Ishikawa (cell line): ENCODE data around the gene LEMD1.

Experiments
- CEBPB ChIP-seq: IDR thresholded peaks from 2 replicates; pipeline ENCODE4 v1.6.1; 2012
- CREB1 ChIP-seq: IDR thresholded peaks from 2 replicates; pipeline ENCODE4 v1.6.1; 2012; ENCODE audit warnings: low read depth
- EP300 ChIP-seq: IDR thresholded peaks from 2 replicates; pipeline ENCODE4 v1.6.1; 2012; ENCODE audit warnings: borderline replicate concordance
- FOXM1 ChIP-seq: IDR thresholded peaks from 2 replicates; pipeline ENCODE4 v1.6.1; 2012; ENCODE audit warnings: low read depth, borderline replicate concordance
- NFIC ChIP-seq: IDR thresholded peaks from 2 replicates; pipeline ENCODE4 v1.6.1; 2012
- RAD21 ChIP-seq: IDR thresholded peaks from 2 replicates; pipeline ENCODE4 v1.6.1; 2012; ENCODE audit warnings: low read depth
- TAF1 ChIP-seq: IDR thresholded peaks from 2 replicates; pipeline ENCODE4 v1.6.1; 2012; ENCODE audit warnings: low read depth, mild to moderate bottlenecking
- TCF12 ChIP-seq: IDR thresholded peaks from 2 replicates; pipeline ENCODE4 v1.6.1; 2012; ENCODE audit warnings: low read depth
- TEAD4 ChIP-seq: IDR thresholded peaks from 2 replicates; pipeline ENCODE4 v1.6.1; 2012
- YY1 ChIP-seq: IDR thresholded peaks from 2 replicates; pipeline ENCODE4 v1.6.1; 2012; ENCODE audit warnings: low read depth
- ZBTB7A ChIP-seq: IDR thresholded peaks from 2 replicates; pipeline ENCODE4 v1.6.1; 2012; ENCODE audit warnings: low read depth
- TF ChIP-seq, protein P1 (sequence below): IDR thresholded peaks from 2 replicates; pipeline ENCODE4 v1.6.1; 2012; ENCODE audit warnings: low read depth, mild to moderate bottlenecking
- TF ChIP-seq, protein P2 (sequence below): IDR thresholded peaks from 2 replicates; pipeline ENCODE4 v1.6.1; 2012

DNA sequence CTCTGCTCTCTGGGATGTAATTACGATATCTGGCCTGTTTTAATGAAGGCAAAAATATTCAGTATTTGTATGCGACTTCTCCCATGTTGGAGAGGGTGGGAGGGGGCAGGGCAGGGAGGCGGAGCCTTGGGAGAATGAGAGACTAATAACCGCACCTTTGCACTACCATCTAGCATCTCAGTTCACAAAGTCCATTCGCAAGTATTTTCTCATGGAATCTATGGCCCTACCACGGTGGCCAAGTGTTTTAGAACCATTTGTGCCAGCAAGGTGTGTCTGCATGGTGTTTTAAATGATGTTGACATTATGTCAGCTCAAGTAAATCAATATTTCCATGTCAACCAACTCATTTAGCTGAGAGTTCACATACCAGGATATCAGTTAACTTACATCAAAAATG is 48.3 kb upstream of the LEMD1 start:
- TF ChIP-seq, protein P1, sequence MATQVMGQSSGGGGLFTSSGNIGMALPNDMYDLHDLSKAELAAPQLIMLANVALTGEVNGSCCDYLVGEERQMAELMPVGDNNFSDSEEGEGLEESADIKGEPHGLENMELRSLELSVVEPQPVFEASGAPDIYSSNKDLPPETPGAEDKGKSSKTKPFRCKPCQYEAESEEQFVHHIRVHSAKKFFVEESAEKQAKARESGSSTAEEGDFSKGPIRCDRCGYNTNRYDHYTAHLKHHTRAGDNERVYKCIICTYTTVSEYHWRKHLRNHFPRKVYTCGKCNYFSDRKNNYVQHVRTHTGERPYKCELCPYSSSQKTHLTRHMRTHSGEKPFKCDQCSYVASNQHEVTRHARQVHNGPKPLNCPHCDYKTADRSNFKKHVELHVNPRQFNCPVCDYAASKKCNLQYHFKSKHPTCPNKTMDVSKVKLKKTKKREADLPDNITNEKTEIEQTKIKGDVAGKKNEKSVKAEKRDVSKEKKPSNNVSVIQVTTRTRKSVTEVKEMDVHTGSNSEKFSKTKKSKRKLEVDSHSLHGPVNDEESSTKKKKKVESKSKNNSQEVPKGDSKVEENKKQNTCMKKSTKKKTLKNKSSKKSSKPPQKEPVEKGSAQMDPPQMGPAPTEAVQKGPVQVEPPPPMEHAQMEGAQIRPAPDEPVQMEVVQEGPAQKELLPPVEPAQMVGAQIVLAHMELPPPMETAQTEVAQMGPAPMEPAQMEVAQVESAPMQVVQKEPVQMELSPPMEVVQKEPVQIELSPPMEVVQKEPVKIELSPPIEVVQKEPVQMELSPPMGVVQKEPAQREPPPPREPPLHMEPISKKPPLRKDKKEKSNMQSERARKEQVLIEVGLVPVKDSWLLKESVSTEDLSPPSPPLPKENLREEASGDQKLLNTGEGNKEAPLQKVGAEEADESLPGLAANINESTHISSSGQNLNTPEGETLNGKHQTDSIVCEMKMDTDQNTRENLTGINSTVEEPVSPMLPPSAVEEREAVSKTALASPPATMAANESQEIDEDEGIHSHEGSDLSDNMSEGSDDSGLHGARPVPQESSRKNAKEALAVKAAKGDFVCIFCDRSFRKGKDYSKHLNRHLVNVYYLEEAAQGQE = no peak
- TF ChIP-seq YY1 = no peak
- TF ChIP-seq, protein P2, sequence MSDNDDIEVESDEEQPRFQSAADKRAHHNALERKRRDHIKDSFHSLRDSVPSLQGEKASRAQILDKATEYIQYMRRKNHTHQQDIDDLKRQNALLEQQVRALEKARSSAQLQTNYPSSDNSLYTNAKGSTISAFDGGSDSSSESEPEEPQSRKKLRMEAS = no peak
- TF ChIP-seq TAF1 = no peak
- TF ChIP-seq CREB1 = no peak
- no peak for TF ChIP-seq EP300
- TF ChIP-seq CEBPB = no peak
- no peak for TF ChIP-seq FOXM1
- TF ChIP-seq ZBTB7A = no peak
- TF ChIP-seq RAD21 = no peak
- no peak for TF ChIP-seq TEAD4
- TF ChIP-seq NFIC = no peak
- TF ChIP-seq TCF12 = no peak
